GM10266 (cell line): Measurements from ENCODE around the gene OR2B6.
"Not testable (repeated sequence)": the region's sequence is repeated elsewhere in the genome, so short reads cannot be mapped to it uniquely, and the experiment has no call there.

ENCODE experiments used
- DNase-seq: peaks from one replicate; pipeline ENCODE4 v3.0.0; 2012; ENCODE audit errors: extremely low spot score
- CTCF ChIP-seq: IDR thresholded peaks from 2 replicates; pipeline ENCODE4 v1.5.1; 2012; ENCODE audit warnings: mild to moderate bottlenecking, low read depth; ENCODE audit not compliant: control insufficient read depth, insufficient read depth; ENCODE audit errors: missing control alignments

Gene OR2B6

GRCh38 chr6:27956941-27957340 is at the start of gene OR2B6:
Gene OR2B6, plus strand, starts transcription at chr6:27957241. Its CDS starts 0 bp downstream, at chr6:27957241.
- TF ChIP-seq CTCF, result no peak
- no peak for DNase-seq

- no peak for TF ChIP-seq CTCF
- DNase-seq, result no peak
These were observed 49.0 kb upstream of the OR2B6 start for GRCh38 chr6:27908017-27908416.

- no peak for DNase-seq
- TF ChIP-seq CTCF, result no peak
These were observed 45.0 kb upstream of the OR2B6 start, which contains the start of gene OR2B2 for GRCh38 chr6:27911956-27912446. Gene OR2B2, minus strand, starts transcription at chr6:27912396. Its CDS starts 77 bp downstream, at chr6:27912319.

GRCh38 chr6:27922949-27923348 is 34.1 kb upstream of the OR2B6 start:
- no peak for TF ChIP-seq CTCF
- DNase-seq, result no peak

- TF ChIP-seq CTCF, result no peak
- no peak for DNase-seq
These were observed 32.9 kb upstream of the OR2B6 start for GRCh38 chr6:27924179-27924578.

- not testable (repeated sequence) for DNase-seq
These were observed 29.0 kb upstream of the OR2B6 start for GRCh38 chr6:27928041-27928440.

- DNase-seq, result not testable (repeated sequence)
These were observed 27.1 kb upstream of the OR2B6 start for GRCh38 chr6:27929930-27930329.

- no peak for DNase-seq
- no peak for TF ChIP-seq CTCF
These were observed 25.8 kb upstream of the OR2B6 start for GRCh38 chr6:27931209-27931608.
